Ovary (tissue), 3 donors: ENCODE measurements around the gene TTC32.

Source experiments
- CTCF ChIP-seq, 3 donors: fragments of 450-650 bp in 2 of 3; fragments of 200-600 bp in 1 of 3; IDR thresholded peaks; one replicate each; pipeline versions ENCODE4 v1.5.1 to v1.8.0; 2016 to 2022; ENCODE audit warnings: antibody characterized with exemption in 3 of 3, mild to moderate bottlenecking in 1 of 3
- POLR2A ChIP-seq: fragments of 450-650 bp; IDR thresholded peaks from one replicate; pipeline ENCODE4 v1.6.1; 2017; ENCODE audit warnings: antibody characterized with exemption, mild to moderate bottlenecking, moderate library complexity
- donor health status: DM: no; HTN: no; CAD: no.

- no peak for TF ChIP-seq CTCF (IDR thresholded peaks at IDR 0.05)
- TF ChIP-seq POLR2A, result no peak
Measured at GRCh38 chr2:19883486-19883885, 18.3 kb downstream of the TTC32 start.
